T-helper 1 cell treated with Interleukin-12 subunit alpha and Interleukin-12 subunit beta and Interleukin-4 antibody, amounts not matched to agents 30 ng/mL and 1 ng/mL, for 36 hours (primary cell): ENCODE results near the gene SNRPE. TPM values are rescaled to one million over a fixed set of nuclear protein-coding genes. Genes with fewer than 3 reads are reported as not detected.
"Not testable (repeated sequence)": the region's sequence is repeated elsewhere in the genome, so short reads cannot be mapped to it uniquely, and the experiment has no call there.

ENCODE experiments used
- intact Hi-C: fragments of 100-400 bp; cut with micrococcal nuclease; formaldehyde crosslinking; loops from one replicate; pipeline ENCODE4 v1.15.1; 2024
- total RNA-seq: library from RNA; stranded (reverse); gene quantifications from 2 replicates; pipeline ENCODE4 v1.2.3, GENCODE V29; 2022

SNRPE gene
- 132 and 133 TPM in 2 replicates for total RNA-seq

GRCh38 chr1:203861379-203862184 lies at the start of gene SNRPE:
TSS of gene SNRPE (plus strand) at chr1:203861599. CDS start at chr1:203861660, 61 bp downstream.
- intact Hi-C loops, result loop anchor here (1.0 to 10.0 kb wide), 17 partner anchors 66 to 1513 kb away; partner anchors contain the start of genes ATP2B4, BTG2, DSTYK and LAX1

- intact Hi-C loops, result no loop called here
Observed at GRCh38 chr1:203813581-203814341, 47.6 kb upstream of the SNRPE start.

- intact Hi-C loops, result no loop called here
Observed at GRCh38 chr1:203818399-203818798, 43.0 kb upstream of the SNRPE start.

- intact Hi-C loops, result loop anchor here (10.0 kb wide), 1 partner anchor 319 kb away; no protein-coding TSS in a partner anchor
Observed at GRCh38 chr1:203823306-203823705, 38.1 kb upstream of the SNRPE start.

GRCh38 chr1:203826175-203826574 lies 35.2 kb upstream of the SNRPE start:
- intact Hi-C loops, result loop anchor here (10.0 kb wide), 1 partner anchor 321 kb away; no protein-coding TSS in a partner anchor

- intact Hi-C loops, result loop anchor here (10.0 kb wide), 1 partner anchor 323 kb away; no protein-coding TSS in a partner anchor
Observed at GRCh38 chr1:203828002-203828401, 33.4 kb upstream of the SNRPE start.

- intact Hi-C loops, result loop anchor here (10.0 kb wide), 1 partner anchor 324 kb away; no protein-coding TSS in a partner anchor
Observed at GRCh38 chr1:203828503-203828902, 32.9 kb upstream of the SNRPE start.

GRCh38 chr1:203829247-203829646 lies 32.2 kb upstream of the SNRPE start:
- intact Hi-C loops, result loop anchor here (10.0 kb wide), 1 partner anchor 324 kb away; no protein-coding TSS in a partner anchor

GRCh38 chr1:203835476-203835875 lies 25.9 kb upstream of the SNRPE start:
- intact Hi-C loops, result no loop called here

- intact Hi-C loops, result no loop called here
Observed at GRCh38 chr1:203839081-203839480, 22.3 kb upstream of the SNRPE start.

- intact Hi-C loops, result no loop called here
Observed at GRCh38 chr1:203840208-203840808, 21.1 kb upstream of the SNRPE start.

- intact Hi-C loops, result no loop called here
Observed at GRCh38 chr1:203842559-203842876, 18.9 kb upstream of the SNRPE start.

- intact Hi-C loops, result no loop called here
Observed at GRCh38 chr1:203843435-203843834, 18.0 kb upstream of the SNRPE start.

GRCh38 chr1:203853112-203853511 lies 8.3 kb upstream of the SNRPE start:
- intact Hi-C loops, result not testable (repeated sequence)

- intact Hi-C loops, result no loop called here
Observed at GRCh38 chr1:203858055-203858454, 3.3 kb upstream of the SNRPE start.

GRCh38 chr1:203858975-203859374 lies 2.4 kb upstream of the SNRPE start:
- intact Hi-C loops, result no loop called here

GRCh38 chr1:203860396-203861025 lies 888 bp upstream of the SNRPE start:
- intact Hi-C loops, result loop anchor here (1.0 to 10.0 kb wide), 17 partner anchors 65 to 1512 kb away; partner anchors contain the start of genes ATP2B4, BTG2, DSTYK and LAX1

GRCh38 chr1:203867802-203868201 lies 6.4 kb downstream of the SNRPE start:
- intact Hi-C loops, result loop anchor here (10.0 kb wide), 1 partner anchor 677 kb away; no protein-coding TSS in a partner anchor

- intact Hi-C loops, result loop anchor here (2.0 kb wide), 1 partner anchor 259 kb away; no protein-coding TSS in a partner anchor
Observed at GRCh38 chr1:203870245-203870644, 8.8 kb downstream of the SNRPE start.

GRCh38 chr1:203871114-203871880 lies 9.9 kb downstream of the SNRPE start:
- intact Hi-C loops, result loop anchor here (2.0 kb wide), 1 partner anchor 258 kb away; no protein-coding TSS in a partner anchor
